K562 (cell line): ENCODE results near the gene SPSB1. TPM values are rescaled to one million over a fixed set of nuclear protein-coding genes. Genes with fewer than 3 reads are reported as not detected.

Source experiments
- ATAC-seq: fragments of 200-7000 bp; cut with Tn5 transposase; 3 replicates; pipeline ENCODE4 v1.9.1; 2020; ENCODE audit warnings: moderate library complexity
- BruUV-seq: library from RNA; stranded (reverse); fragments of 400-500 nt; replicated peaks from 2 replicates; lab custom pipeline; 2021; lab: Mats Ljungman, UMichigan
- CTCF ChIA-PET: fragments of 300-600 bp; formaldehyde crosslinking; extraction: SDS; loops from one replicate; lab custom pipeline; 2021; ENCODE audit warnings: low intra/inter-chr PET ratio; lab: Yijun Ruan, JAX
- POLR2A ChIA-PET: fragments of 300-600, 350-650 bp; sonication (Branson Sonifier 250); formaldehyde crosslinking; extraction: SDS; loops from one replicate; lab custom pipeline; 2021; ENCODE audit warnings: antibody characterized with exemption, inconsistent platforms; lab: Yijun Ruan, JAX
- DNase-seq, 4 experiments: peaks; one replicate each; pipeline versions ENCODE4 v3.0.0 to v3.0.0-alpha.2; 2011 to 2018; ENCODE audit warnings: low spot score in 3 of 4, mixed read lengths in 3 of 4; ENCODE audit errors: extremely low read depth in 1 of 4
- FAIRE-seq: peaks from 2 replicates; lab custom pipeline; 2011; peaks lifted over from hg19 to GRCh38; lab: Jason Lieb, UNC
- H2AFZ ChIP-seq: 2 replicates; pipeline ENCODE4 v1.6.0; 2011; ENCODE audit warnings: low read depth, low read length, control low read depth, inconsistent platforms
- H3K27ac ChIP-seq: fragments of 200-600 bp; 3 replicates; pipeline ENCODE4 v1.8.0; 2011; ENCODE audit warnings: low read depth, mild to moderate bottlenecking, control low read depth, inconsistent platforms, low read length, moderate library complexity, mixed read lengths; ENCODE audit errors: extremely low read depth
- H3K27me3 ChIP-seq, 2 experiments: fragments of 300-600 bp in 1 of 2; 2 replicates in 1 of 2; 3 replicates in 1 of 2; pipeline versions ENCODE4 v1.6.0 to v1.8.0; 2011; ENCODE audit warnings: inconsistent platforms in 2 of 2, low read length in 2 of 2, mild to moderate bottlenecking in 1 of 2, mixed read lengths in 1 of 2, moderate library complexity in 1 of 2; ENCODE audit not compliant: control insufficient read depth in 2 of 2, insufficient read depth in 2 of 2
- H3K36me3 ChIP-seq: fragments of 300-600 bp; 3 replicates; pipeline ENCODE4 v1.8.0; 2011; ENCODE audit warnings: mild to moderate bottlenecking, low read length, inconsistent platforms; ENCODE audit not compliant: control insufficient read depth, insufficient read depth
- H3K4me1 ChIP-seq, 2 experiments: fragments of 200-600 bp in 1 of 2; replicated peaks in 1 of 2; 2 replicates in 1 of 2; 3 replicates in 1 of 2; pipeline versions ENCODE4 v1.5.1 to v1.8.0; 2011; ENCODE audit warnings: inconsistent platforms in 2 of 2, low read length in 2 of 2, mild to moderate bottlenecking in 1 of 2, mixed read lengths in 1 of 2, moderate library complexity in 1 of 2; ENCODE audit not compliant: control insufficient read depth in 2 of 2, insufficient read depth in 2 of 2
- H3K4me2 ChIP-seq: 2 replicates; pipeline ENCODE4 v1.6.1; 2011; ENCODE audit warnings: low read length, control low read depth, inconsistent platforms, mixed read lengths; ENCODE audit not compliant: insufficient read depth
- H3K4me3 ChIP-seq: fragments of 200-600 bp; sonication (generic), shearing (Covaris generic); 2 replicates; pipeline ENCODE4 v1.5.1; 2016; ENCODE audit warnings: control low read depth, inconsistent platforms
- H3K79me2 ChIP-seq: fragments of 200-600 bp; 3 replicates; pipeline ENCODE4 v1.8.0; 2011; ENCODE audit warnings: low read length, inconsistent platforms; ENCODE audit not compliant: control insufficient read depth, insufficient read depth
- H3K9ac ChIP-seq, 2 experiments: 2 replicates each; pipeline versions ENCODE4 v1.6.0 to v1.6.1; 2011; ENCODE audit warnings: low read depth in 2 of 2, low read length in 2 of 2, control low read depth in 1 of 2, inconsistent platforms in 1 of 2, mild to moderate bottlenecking in 1 of 2, mixed read lengths in 1 of 2; ENCODE audit not compliant: insufficient read depth in 1 of 2
- H3K9me1 ChIP-seq: one replicate; pipeline ENCODE4 v1.6.0; 2011; ENCODE audit warnings: inconsistent platforms, mild to moderate bottlenecking, low read length, moderate library complexity; ENCODE audit not compliant: control insufficient read depth, insufficient read depth
- H3K9me3 ChIP-seq: replicated peaks from 2 replicates; pipeline ENCODE4 v1.5.1; 2011; ENCODE audit warnings: low read depth, low read length, inconsistent platforms; ENCODE audit not compliant: control insufficient read depth, insufficient read depth
- H4K20me1 ChIP-seq: replicated peaks from 2 replicates; pipeline ENCODE4 v1.6.1; 2011; ENCODE audit warnings: low read length, inconsistent platforms, mixed read lengths; ENCODE audit not compliant: control insufficient read depth, insufficient read depth
- CBFA2T3 ChIP-seq: fragments of 450-650 bp; IDR thresholded peaks from 2 replicates; pipeline ENCODE4 v1.6.1; 2017
- NRF1 ChIP-seq, 2 experiments: fragments of 450-650 bp; IDR thresholded peaks in 1 of 2; conservative IDR thresholded peaks in 1 of 2; 2 replicates each; pipeline ENCODE4 v1.6.1; 2014; ENCODE audit warnings: mild to moderate bottlenecking in 2 of 2
- TAF1 ChIP-seq: IDR thresholded peaks from 2 replicates; pipeline ENCODE4 v1.6.1; 2011; ENCODE audit warnings: mild to moderate bottlenecking, low read length, moderate library complexity; ENCODE audit not compliant: insufficient read depth, control insufficient read depth, severe bottlenecking; ENCODE audit errors: extremely low read depth
- TFE3 ChIP-seq: fragments of 450-650 bp; formaldehyde crosslinking; IDR thresholded peaks from 2 replicates; pipeline ENCODE4 v1.4.0; 2020; ENCODE audit warnings: mild to moderate bottlenecking, mixed read lengths
- WGBS: fragments of 100-300 bp; shearing (Covaris generic); methylation state at CpG from one replicate; pipeline ENCODE4 v1.1.6; 2016; ENCODE audit warnings: low coverage, mixed read lengths; ENCODE audit not compliant: insufficient coverage; ENCODE audit errors: missing lambda C conversion rate; 5-methylcytosine and 5-hydroxymethylcytosine counted together
- in situ Hi-C: fragments of 300-500 bp; cut with MboI; formaldehyde crosslinking; loops from 4 replicates; pipeline ENCODE4 v1.15.0; 2018; ENCODE audit warnings: inconsistent platforms, mixed read lengths
- intact Hi-C: fragments of 100-400 bp; cut with micrococcal nuclease; formaldehyde crosslinking; loops from 2 replicates; pipeline ENCODE4 v1.14.2; 2022
- polyA plus RNA-seq, 8 experiments: library from polyadenylated mRNA; depleted of rRNA in 4 of 8; stranded (reverse) in 5 of 8; unstranded in 3 of 8; fragments of >200 nt; fragmentation: Nextera tagmentation in 2 of 8; fragmentation: Illumina TruSeq in 1 of 8; extraction: Ambion mirVana in 2 of 8; extraction: Trizol in 1 of 8; gene quantifications; 2 replicates each; pipeline versions ENCODE4 v1.2.1 to v1.2.3, GENCODE V29; 2011 to 2014; ENCODE audit warnings: inconsistent platforms in 1 of 8, missing spikeins in 1 of 8
- total RNA-seq, 7 experiments: library from RNA; depleted of rRNA in 6 of 7; stranded (reverse); fragments of >200 nt in 6 of 7; fragmentation: Illumina TruSeq in 2 of 7; extraction: Trizol in 2 of 7; gene quantifications; 2 replicates each; pipeline versions ENCODE4 v1.2.1 to v1.2.3, GENCODE V29; 2011 to 2021; ENCODE audit warnings: low replicate concordance in 1 of 7

Gene SPSB1
- total and polyA plus RNA-seq, 9 of the 15 experiments (the other 6 are each of a cell fraction or from before 2014, with no cell fraction given) = 0.06 to 0.35 (median 0.14) TPM; not detected in 6

- no peak overlapping the region for H3K4me3 ChIP-seq
- H3K9me1 ChIP-seq = no peaks in the 10 kb centered on the region
- no TSS peak for BruUV-seq
- 14% methylated on average over 16 of the region's 16 CpGs for WGBS
- H2AFZ ChIP-seq = no peak overlapping the region
- FAIRE-seq = no peak
- intact Hi-C loops (no loop called here), in situ Hi-C loops (no loop called here)
- no peaks in the 10 kb centered on the region for H3K4me1 ChIP-seq
- peaks cover 32% of the 10 kb centered on the region for H4K20me1 ChIP-seq
- ChIA-PET POLR2A (interaction anchor here (0.7 kb wide), 1 partner anchor 1800 kb away, joined by 5 read pairs; no protein-coding TSS in a partner anchor), CTCF (no interaction called here)
- H3K27ac ChIP-seq = no peak overlapping the region
- TF ChIP-seq CBFA2T3 = peak; percentile 76
- peak; percentile 36 to 51; a peak in 3 of 4 replicates for TF ChIP-seq NRF1 (conservative IDR thresholded peaks at IDR 0.05 in 1 of 2, IDR thresholded peaks at IDR 0.05 in 1 of 2)
- no peak for TF ChIP-seq TAF1
- peak; percentile 69 for TF ChIP-seq TFE3
- ATAC-seq = no peak
- no peaks in the 10 kb centered on the region for H3K79me2 ChIP-seq
- H3K9ac ChIP-seq = no peak overlapping the region
- no peaks in the 10 kb centered on the region for H3K36me3 ChIP-seq
- H3K9me3 ChIP-seq = no peaks in the 10 kb centered on the region
- no peak for DNase-seq
- peaks cover 73 to 86% of the 10 kb centered on the region in 2 experiments for H3K27me3 ChIP-seq
- H3K4me2 ChIP-seq = no peak overlapping the region
Measured at GRCh38 chr1:9369964-9370788, 77.5 kb downstream of the SPSB1 start.
